GM12878 (cell line): Measurements from ENCODE around the gene PI4K2A.
"Not testable (repeated sequence)": the region's sequence is repeated elsewhere in the genome, so short reads cannot be mapped to it uniquely, and the experiment has no call there.

ENCODE experiments used
- POLR2AphosphoS5 ChIP-seq: IDR thresholded peaks from 2 replicates; pipeline ENCODE4 v1.6.1; 2011; ENCODE audit warnings: mild to moderate bottlenecking, low read length, inconsistent platforms
- SIX5 ChIP-seq: IDR thresholded peaks from 2 replicates; pipeline ENCODE4 v1.6.1; 2011; ENCODE audit warnings: mild to moderate bottlenecking, low read depth, low read length, moderate library complexity; ENCODE audit not compliant: severe bottlenecking
- SMC3 ChIP-seq: IDR thresholded peaks from 2 replicates; pipeline ENCODE4 v1.6.1; 2011; ENCODE audit warnings: low read length, improper control_type of control experiment, borderline replicate concordance
- TF ChIP-seq, protein P1 (sequence below), 3 experiments: IDR thresholded peaks in 2 of 3; conservative IDR thresholded peaks in 1 of 3; 2 replicates each; pipeline ENCODE4 v1.5.1; 2011; ENCODE audit warnings: low read depth in 3 of 3, low read length in 3 of 3, mild to moderate bottlenecking in 3 of 3, control low read depth in 2 of 3, moderate library complexity in 2 of 3, inconsistent platforms in 1 of 3, mixed read lengths in 1 of 3; ENCODE audit not compliant: control insufficient read depth in 2 of 3, insufficient read depth in 1 of 3; ENCODE audit errors: extremely low read depth in 1 of 3
- TF ChIP-seq, protein P2 (sequence below): fragments of 450-650 bp; IDR thresholded peaks from 2 replicates; pipeline ENCODE4 v1.6.1; 2017; ENCODE audit warnings: low read depth, mild to moderate bottlenecking, moderate library complexity

DNA sequence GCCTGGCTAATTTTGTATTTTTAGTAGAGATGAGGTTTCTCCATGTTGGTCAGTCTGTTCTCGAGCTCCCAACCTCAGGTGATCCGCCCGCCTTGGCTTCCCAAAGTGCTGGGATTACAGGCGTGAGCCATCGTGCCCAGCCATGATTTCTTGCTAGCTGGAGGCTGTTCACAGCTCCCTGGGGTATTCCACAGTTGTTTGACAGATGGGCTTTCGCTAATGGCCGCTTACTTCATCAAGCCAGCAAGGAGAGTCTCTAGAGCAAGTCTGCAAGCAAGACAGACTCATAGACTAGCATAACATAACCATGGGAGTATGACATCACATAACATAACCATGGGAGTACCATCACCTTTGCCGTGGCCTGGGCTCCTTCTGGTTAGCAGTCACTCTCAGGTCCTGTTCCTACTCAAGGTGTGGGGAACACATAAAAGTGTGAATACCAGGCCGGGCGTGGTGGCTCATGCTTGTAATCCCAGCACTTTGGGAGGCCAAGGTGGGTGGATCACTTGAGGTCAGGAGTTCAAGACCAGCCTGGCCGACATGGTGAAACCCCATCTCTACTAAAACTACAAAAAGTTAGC lies 57.7 kb downstream of the PI4K2A start:
- TF ChIP-seq, protein P1, sequence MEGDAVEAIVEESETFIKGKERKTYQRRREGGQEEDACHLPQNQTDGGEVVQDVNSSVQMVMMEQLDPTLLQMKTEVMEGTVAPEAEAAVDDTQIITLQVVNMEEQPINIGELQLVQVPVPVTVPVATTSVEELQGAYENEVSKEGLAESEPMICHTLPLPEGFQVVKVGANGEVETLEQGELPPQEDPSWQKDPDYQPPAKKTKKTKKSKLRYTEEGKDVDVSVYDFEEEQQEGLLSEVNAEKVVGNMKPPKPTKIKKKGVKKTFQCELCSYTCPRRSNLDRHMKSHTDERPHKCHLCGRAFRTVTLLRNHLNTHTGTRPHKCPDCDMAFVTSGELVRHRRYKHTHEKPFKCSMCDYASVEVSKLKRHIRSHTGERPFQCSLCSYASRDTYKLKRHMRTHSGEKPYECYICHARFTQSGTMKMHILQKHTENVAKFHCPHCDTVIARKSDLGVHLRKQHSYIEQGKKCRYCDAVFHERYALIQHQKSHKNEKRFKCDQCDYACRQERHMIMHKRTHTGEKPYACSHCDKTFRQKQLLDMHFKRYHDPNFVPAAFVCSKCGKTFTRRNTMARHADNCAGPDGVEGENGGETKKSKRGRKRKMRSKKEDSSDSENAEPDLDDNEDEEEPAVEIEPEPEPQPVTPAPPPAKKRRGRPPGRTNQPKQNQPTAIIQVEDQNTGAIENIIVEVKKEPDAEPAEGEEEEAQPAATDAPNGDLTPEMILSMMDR (IDR thresholded peaks at IDR 0.05 in 2 of 3, conservative IDR thresholded peaks at IDR 0.05 in 1 of 3; ENCODE audit: control insufficient read depth in 2 of 3, extremely low read depth in 1 of 3, insufficient read depth in 1 of 3, low read depth in 3 of 3, low read length in 3 of 3): not testable (repeated sequence)
- TF ChIP-seq, protein P2, sequence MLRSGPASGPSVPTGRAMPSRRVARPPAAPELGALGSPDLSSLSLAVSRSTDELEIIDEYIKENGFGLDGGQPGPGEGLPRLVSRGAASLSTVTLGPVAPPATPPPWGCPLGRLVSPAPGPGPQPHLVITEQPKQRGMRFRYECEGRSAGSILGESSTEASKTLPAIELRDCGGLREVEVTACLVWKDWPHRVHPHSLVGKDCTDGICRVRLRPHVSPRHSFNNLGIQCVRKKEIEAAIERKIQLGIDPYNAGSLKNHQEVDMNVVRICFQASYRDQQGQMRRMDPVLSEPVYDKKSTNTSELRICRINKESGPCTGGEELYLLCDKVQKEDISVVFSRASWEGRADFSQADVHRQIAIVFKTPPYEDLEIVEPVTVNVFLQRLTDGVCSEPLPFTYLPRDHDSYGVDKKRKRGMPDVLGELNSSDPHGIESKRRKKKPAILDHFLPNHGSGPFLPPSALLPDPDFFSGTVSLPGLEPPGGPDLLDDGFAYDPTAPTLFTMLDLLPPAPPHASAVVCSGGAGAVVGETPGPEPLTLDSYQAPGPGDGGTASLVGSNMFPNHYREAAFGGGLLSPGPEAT: not testable (repeated sequence)
- not testable (repeated sequence) for TF ChIP-seq POLR2AphosphoS5, SIX5, SMC3
